K562 (cell line): ENCODE measurements around the gene TAF10. TPM values are rescaled to one million over a fixed set of nuclear protein-coding genes. Genes with fewer than 3 reads are reported as not detected.

Source experiments
- ATF1 ChIP-seq, 2 experiments: fragments of 450-650 bp in 1 of 2; IDR thresholded peaks; 2 replicates each; pipeline ENCODE4 v1.6.1; 2016; ENCODE audit warnings: missing compliant biosample characterization in 1 of 2, missing genetic modification characterization in 1 of 2
- CCNT2 ChIP-seq: IDR thresholded peaks from 2 replicates; pipeline ENCODE4 v1.6.1; 2011; ENCODE audit warnings: borderline replicate concordance, low read depth, mild to moderate bottlenecking, moderate library complexity, mixed read lengths, low read length; ENCODE audit not compliant: insufficient read length; ENCODE audit errors: extremely low read depth
- CTBP1 ChIP-seq: fragments of 450-650 bp; IDR thresholded peaks from 2 replicates; pipeline ENCODE4 v1.6.1; 2016; ENCODE audit warnings: borderline replicate concordance
- E2F3 ChIP-seq: fragments of 250-450 bp; sonication (Bioruptor Pico); IDR thresholded peaks from 2 replicates; pipeline ENCODE4 v1.4.0; 2020; ENCODE audit warnings: mild to moderate bottlenecking
- EZH2 ChIP-seq: IDR thresholded peaks from 2 replicates; pipeline ENCODE4 v1.6.1; 2012; ENCODE audit warnings: low read depth, mild to moderate bottlenecking, inconsistent platforms, low read length, borderline replicate concordance
- FIP1L1 ChIP-seq: fragments of 200-400 bp; formaldehyde crosslinking; IDR thresholded peaks from 2 replicates; pipeline ENCODE4 v1.6.1; 2018; ENCODE audit warnings: mild to moderate bottlenecking, low read depth, low read length; ENCODE audit not compliant: poor library complexity, severe bottlenecking
- FOXK1 ChIP-seq: sonication (generic); formaldehyde crosslinking; IDR thresholded peaks from 2 replicates; pipeline ENCODE4 v1.8.0; 2022; ENCODE audit warnings: missing genetic modification reagents, mild to moderate bottlenecking, borderline replicate concordance
- GABPA ChIP-seq: fragments of 200-800 bp; sonication (Bioruptor generic); conservative IDR thresholded peaks from 2 replicates; pipeline ENCODE4 v1.6.1; 2016; ENCODE audit warnings: low read depth, missing genetic modification characterization, missing compliant biosample characterization
- HLTF ChIP-seq: fragments of 450-650 bp; IDR thresholded peaks from 2 replicates; pipeline ENCODE4 v1.6.1; 2016
- KLF1 ChIP-seq: fragments of 450-650 bp; IDR thresholded peaks from 2 replicates; pipeline ENCODE4 v1.6.1; 2016; ENCODE audit warnings: missing genetic modification characterization, missing compliant biosample characterization
- KLF10 ChIP-seq: fragments of 250-450 bp; sonication (Bioruptor Pico); IDR thresholded peaks from 2 replicates; pipeline ENCODE4 v1.6.1; 2021; ENCODE audit warnings: matching md5 sums
- LARP7 ChIP-seq: fragments of 450-650 bp; IDR thresholded peaks from 2 replicates; pipeline ENCODE4 v1.6.1; 2016
- MCM3 ChIP-seq: fragments of 450-650 bp; IDR thresholded peaks from 2 replicates; pipeline ENCODE4 v1.6.1; 2016
- MXI1 ChIP-seq: IDR thresholded peaks from 2 replicates; pipeline ENCODE4 v1.6.1; 2011; ENCODE audit warnings: low read depth, mild to moderate bottlenecking, improper control_type of control experiment, low read length
- NCOA1 ChIP-seq: fragments of 450-650 bp; IDR thresholded peaks from 2 replicates; pipeline ENCODE4 v1.6.1; 2016; ENCODE audit warnings: low read depth
- NR2C1 ChIP-seq, 2 experiments: fragments of 450-650 bp; IDR thresholded peaks; 2 replicates each; pipeline ENCODE4 v1.6.1; 2017; ENCODE audit warnings: mild to moderate bottlenecking in 2 of 2, antibody characterized with exemption in 1 of 2, inconsistent platforms in 1 of 2, missing compliant biosample characterization in 1 of 2, missing genetic modification characterization in 1 of 2
- PHF8 ChIP-seq: fragments of 200-600 bp; sonication (generic); IDR thresholded peaks from 2 replicates; pipeline ENCODE4 v1.6.1; 2012; ENCODE audit warnings: mixed run types, mild to moderate bottlenecking, inconsistent platforms, low read length, moderate library complexity, borderline replicate concordance
- POLR3A ChIP-seq: IDR thresholded peaks from 2 replicates; pipeline ENCODE4 v1.6.1; 2011; ENCODE audit warnings: borderline replicate concordance, mild to moderate bottlenecking, moderate library complexity; ENCODE audit not compliant: insufficient read length, insufficient read depth; ENCODE audit errors: extremely low read depth
- RB1 ChIP-seq: fragments of 450-650 bp; IDR thresholded peaks from 2 replicates; pipeline ENCODE4 v1.6.1; 2017; ENCODE audit warnings: low read depth, mild to moderate bottlenecking
- RFX5 ChIP-seq: IDR thresholded peaks from 2 replicates; pipeline ENCODE4 v1.6.1; 2011; ENCODE audit warnings: low read depth, mild to moderate bottlenecking, improper control_type of control experiment, low read length
- UBTF ChIP-seq, 2 experiments: IDR thresholded peaks; 2 replicates each; pipeline ENCODE4 v1.6.1; 2012; ENCODE audit warnings: improper control_type of control experiment in 2 of 2, low read depth in 2 of 2, low read length in 2 of 2, borderline replicate concordance in 1 of 2
- ZBTB43 ChIP-seq: sonication (generic); formaldehyde crosslinking; IDR thresholded peaks from 2 replicates; pipeline ENCODE4 v1.8.0; 2023; ENCODE audit warnings: mild to moderate bottlenecking, missing genetic modification reagents
- ZEB2 ChIP-seq: fragments of 450-650 bp; IDR thresholded peaks from 2 replicates; pipeline ENCODE4 v1.6.1; 2016
- ZNF124 ChIP-seq: sonication (generic); formaldehyde crosslinking; IDR thresholded peaks from 2 replicates; pipeline ENCODE4 v1.8.1; 2022; ENCODE audit warnings: missing genetic modification reagents
- ZNF41 ChIP-seq: fragments of 250-450 bp; sonication (Bioruptor Pico); conservative IDR thresholded peaks from 2 replicates; pipeline ENCODE4 v1.4.0; 2020; ENCODE audit warnings: mild to moderate bottlenecking
- ZNF764 ChIP-seq: fragments of 250-450 bp; sonication (Bioruptor Pico); IDR thresholded peaks from 2 replicates; pipeline ENCODE4 v1.4.0; 2020; ENCODE audit warnings: low read depth, mild to moderate bottlenecking, moderate library complexity
- polyA plus RNA-seq, 8 experiments: library from polyadenylated mRNA; depleted of rRNA in 4 of 8; stranded (reverse) in 5 of 8; unstranded in 3 of 8; fragments of >200 nt; fragmentation: Nextera tagmentation in 2 of 8; fragmentation: Illumina TruSeq in 1 of 8; extraction: Ambion mirVana in 2 of 8; extraction: Trizol in 1 of 8; gene quantifications; 2 replicates each; pipeline versions ENCODE4 v1.2.1 to v1.2.3, GENCODE V29; 2011 to 2014; ENCODE audit warnings: inconsistent platforms in 1 of 8, missing spikeins in 1 of 8
- total RNA-seq, 7 experiments: library from RNA; depleted of rRNA in 6 of 7; stranded (reverse); fragments of >200 nt in 6 of 7; fragmentation: Illumina TruSeq in 2 of 7; extraction: Trizol in 2 of 7; gene quantifications; 2 replicates each; pipeline versions ENCODE4 v1.2.1 to v1.2.3, GENCODE V29; 2011 to 2021; ENCODE audit warnings: low replicate concordance in 1 of 7
- TF ChIP-seq, protein P1 (sequence below): IDR thresholded peaks from 3 replicates; pipeline ENCODE4 v1.6.1; 2011; ENCODE audit warnings: borderline replicate concordance, mild to moderate bottlenecking; ENCODE audit not compliant: insufficient read length, insufficient read depth

The TAF10 gene
- total and polyA plus RNA-seq, 9 of the 15 experiments (the other 6 are each of a cell fraction or from before 2014, with no cell fraction given): 19.5 to 197 (median 121) TPM

DNA sequence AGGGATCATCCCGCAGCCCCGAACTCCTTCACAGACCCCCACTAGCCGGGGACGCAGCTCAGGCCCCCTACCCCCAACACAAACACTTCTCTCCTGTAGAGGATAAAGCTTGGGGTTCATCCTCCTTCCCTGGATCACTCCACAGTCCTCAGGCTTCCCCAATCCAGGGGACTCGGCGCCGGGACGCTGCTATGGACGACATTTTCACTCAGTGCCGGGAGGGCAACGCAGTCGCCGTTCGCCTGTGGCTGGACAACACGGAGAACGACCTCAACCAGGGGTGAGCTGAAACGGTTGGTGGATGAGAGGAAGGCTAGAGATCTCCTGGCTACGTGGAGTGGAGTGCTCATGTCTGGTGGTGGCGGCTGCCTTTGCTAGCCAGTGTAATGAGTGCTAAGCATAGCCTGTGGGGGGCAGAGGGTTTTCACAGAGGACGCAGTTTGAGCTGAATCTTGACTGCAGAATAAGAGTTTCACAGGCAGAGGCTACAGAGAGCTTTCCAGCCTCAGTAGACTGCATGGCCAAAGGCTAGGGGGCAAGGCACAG, 7.9 kb downstream of the TAF10 start (continued):
- TF ChIP-seq ZBTB43 (CRISPR knock-in tag) (0 out of 2 replicates have a peak, but pooled peaks have one; percentile 46), ATF1 (CRISPR knock-in tag; IDR thresholded peaks at IDR 0.05) (no peak), ATF1 (tag; IDR thresholded peaks at IDR 0.05) (no peak), RFX5 (no peak), CCNT2 (no peak), FOXK1 (no peak), GABPA (no peak), ZEB2 (no peak), ZNF41 (CRISPR knock-in tag) (no peak), POLR3A (no peak), MCM3 (no peak), LARP7 (no peak), NCOA1 (no peak), PHF8 (no peak), ZNF764 (CRISPR knock-in tag) (no peak), E2F3 (CRISPR knock-in tag) (no peak), KLF1 (tag) (no peak), RB1 (no peak), NR2C1 (IDR thresholded peaks at IDR 0.05) (no peak), NR2C1 (tag; IDR thresholded peaks at IDR 0.05) (no peak), ZNF124 (CRISPR knock-in tag) (no peak), UBTF (IDR thresholded peaks at IDR 0.05; ENCODE audit: borderline replicate concordance in 1 of 2, low read depth in 2 of 2, low read length in 2 of 2) (peak; percentile 49 to 85; a peak in 2 of 4 replicates), KLF10 (no peak), EZH2 (no peak), CTBP1 (0 out of 2 replicates have a peak, but pooled peaks have one; percentile 16), FIP1L1 (no peak), HLTF (no peak), MXI1 (no peak)
- TF ChIP-seq, protein P1, sequence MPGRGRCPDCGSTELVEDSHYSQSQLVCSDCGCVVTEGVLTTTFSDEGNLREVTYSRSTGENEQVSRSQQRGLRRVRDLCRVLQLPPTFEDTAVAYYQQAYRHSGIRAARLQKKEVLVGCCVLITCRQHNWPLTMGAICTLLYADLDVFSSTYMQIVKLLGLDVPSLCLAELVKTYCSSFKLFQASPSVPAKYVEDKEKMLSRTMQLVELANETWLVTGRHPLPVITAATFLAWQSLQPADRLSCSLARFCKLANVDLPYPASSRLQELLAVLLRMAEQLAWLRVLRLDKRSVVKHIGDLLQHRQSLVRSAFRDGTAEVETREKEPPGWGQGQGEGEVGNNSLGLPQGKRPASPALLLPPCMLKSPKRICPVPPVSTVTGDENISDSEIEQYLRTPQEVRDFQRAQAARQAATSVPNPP: no peak
